HG02970 (cell line): ENCODE measurements around the gene RAET1L.
"Not testable (repeated sequence)": the region's sequence is repeated elsewhere in the genome, so short reads cannot be mapped to it uniquely, and the experiment has no call there.

ENCODE experiments used
- ATAC-seq: cut with Tn5 transposase; IDR thresholded peaks from one replicate; pipeline ENCODE4 v1.9.1; 2021; ENCODE audit warnings: mild to moderate bottlenecking, moderate library complexity, moderate number of reproducible peaks; ENCODE audit not compliant: unreplicated experiment, low FRiP score

Gene RAET1L

GRCh38 chr6:150025201-150025917, at the start of gene RAET1L:
TSS of gene RAET1L (minus strand) at chr6:150025532. CDS start at chr6:150025471, 61 bp downstream.
- ATAC-seq, result no peak

DNA sequence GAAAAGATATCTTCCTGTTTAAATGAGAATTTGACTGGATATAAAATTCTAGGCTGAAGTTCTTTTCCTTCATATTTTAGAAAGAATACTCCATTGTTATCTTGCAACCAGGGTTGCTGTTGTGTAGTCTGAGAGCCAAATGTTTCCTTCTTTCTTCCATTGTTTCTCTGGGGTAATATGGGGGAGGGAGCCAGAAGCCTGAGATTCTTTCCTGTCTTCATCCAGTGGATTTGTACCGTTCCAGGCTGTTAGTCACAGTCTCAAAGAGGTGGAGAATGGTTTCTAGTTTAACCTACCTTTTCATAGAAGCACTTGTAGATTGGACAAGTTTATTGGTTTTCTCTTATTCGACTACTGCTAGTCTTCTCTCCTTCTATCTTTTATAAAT, 49.7 kb upstream of the RAET1L start:
- ATAC-seq, result no peak

DNA sequence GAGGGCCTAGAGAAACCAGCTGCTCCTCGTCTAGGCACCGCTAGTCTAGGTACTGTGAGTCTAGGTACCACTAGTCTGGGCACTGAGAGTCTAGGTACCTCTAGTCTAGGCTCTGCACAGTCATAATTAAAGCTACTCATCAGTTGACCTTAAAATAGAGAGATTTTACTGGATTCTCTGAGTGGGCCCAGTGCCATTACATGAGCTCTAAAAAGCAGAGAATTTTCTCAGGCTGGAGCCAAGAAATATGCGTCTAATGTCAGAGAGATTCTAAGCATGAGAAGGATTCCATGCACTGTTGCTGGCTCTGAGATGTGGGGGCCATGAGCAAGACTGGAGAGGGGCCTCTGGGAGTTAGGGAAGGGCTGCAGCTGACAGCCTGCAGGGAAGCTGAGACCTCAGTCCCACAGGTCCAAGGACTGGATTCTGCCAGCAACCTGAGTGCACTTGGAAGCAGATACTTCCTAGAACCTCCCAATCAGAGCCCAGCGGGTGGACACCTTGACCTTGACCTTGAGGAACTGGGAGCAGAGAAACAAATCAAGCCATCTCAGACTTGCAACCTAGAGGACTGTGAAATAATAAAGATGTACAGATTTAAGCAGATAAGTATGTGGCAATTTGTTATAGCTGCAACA, 49.2 kb upstream of the RAET1L start:
- ATAC-seq, result not testable (repeated sequence)

- no peak for ATAC-seq
Measured at GRCh38 chr6:150072201-150072600, 46.9 kb upstream of the RAET1L start.

DNA sequence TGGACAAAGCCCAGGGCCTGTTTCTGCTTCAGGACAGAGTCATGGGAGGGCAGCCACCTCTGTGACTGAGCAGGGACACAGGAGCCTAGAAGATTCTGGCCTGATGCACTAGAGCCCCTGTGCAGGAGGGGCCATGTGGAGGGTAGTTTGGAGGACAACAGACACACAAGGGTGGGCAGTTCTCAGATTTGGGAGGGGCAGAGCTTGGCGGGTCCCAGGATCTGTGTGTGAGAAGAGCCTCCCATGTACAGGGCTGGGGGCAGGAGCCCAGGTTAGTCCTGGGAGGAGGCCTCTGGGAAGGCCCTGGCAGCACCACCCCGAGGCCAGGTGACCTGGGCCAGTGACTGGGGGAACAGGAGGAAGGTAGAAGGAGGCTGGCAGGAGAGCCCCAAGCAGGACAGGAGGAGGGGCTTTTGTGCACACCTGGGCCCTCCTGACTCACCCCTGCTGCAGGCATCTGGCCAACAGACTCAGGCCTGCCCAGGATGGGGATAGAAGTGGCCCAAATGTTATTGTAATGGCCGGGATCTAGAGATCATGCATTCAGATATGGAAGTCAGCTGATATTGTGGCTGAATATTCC, 45.0 kb upstream of the RAET1L start:
- no peak for ATAC-seq

- no peak for ATAC-seq
Measured at GRCh38 chr6:150069706-150070105, 44.4 kb upstream of the RAET1L start.

GRCh38 chr6:150068720-150069648, 43.7 kb upstream of the RAET1L start, which contains the start of gene ULBP3:
TSS of gene ULBP3 (minus strand) at chr6:150069121. CDS start at chr6:150069066, 55 bp downstream.
- no peak for ATAC-seq

- no peak for ATAC-seq
Measured at GRCh38 chr6:150068151-150068550, 42.8 kb upstream of the RAET1L start.

DNA sequence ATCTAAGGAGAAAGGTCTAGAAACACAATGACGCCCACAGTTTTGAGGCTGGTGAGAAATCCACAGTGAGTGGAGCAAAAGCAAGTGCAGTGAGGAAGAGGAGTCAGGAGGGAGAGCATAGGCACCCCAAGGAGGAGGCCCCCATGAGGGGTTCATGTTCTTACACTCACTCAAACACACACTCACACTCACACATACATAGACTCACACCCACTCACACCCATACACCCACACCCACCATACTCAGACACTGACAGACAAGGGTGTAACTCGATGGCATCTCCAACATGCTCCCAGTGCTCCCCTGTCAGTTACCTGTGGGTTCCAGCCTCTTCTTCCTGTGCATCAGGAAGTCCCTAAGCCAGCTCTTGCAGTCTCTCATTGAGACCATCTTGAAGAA, 39.8 kb upstream of the RAET1L start:
- ATAC-seq, result no peak

DNA sequence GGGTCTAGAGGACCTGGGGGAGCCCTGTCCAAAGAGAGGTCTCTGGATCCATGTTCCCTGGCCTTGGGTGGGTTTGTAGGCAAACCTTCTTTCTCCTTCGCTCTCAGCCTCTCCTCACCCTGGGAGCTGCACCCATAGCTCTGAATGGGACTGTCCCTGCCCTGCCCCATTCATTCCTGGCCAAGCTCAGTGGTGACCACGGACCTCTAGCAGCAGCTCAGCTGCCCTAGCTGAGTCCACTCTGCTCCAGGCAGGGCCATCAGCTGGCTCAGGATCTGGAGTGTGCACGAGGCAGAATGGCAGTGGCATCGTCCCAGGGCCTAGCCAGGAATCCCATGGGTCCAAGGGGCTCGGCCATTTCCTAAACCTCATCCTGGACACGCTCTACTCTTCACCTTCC, 38.3 kb upstream of the RAET1L start:
- no peak for ATAC-seq

DNA sequence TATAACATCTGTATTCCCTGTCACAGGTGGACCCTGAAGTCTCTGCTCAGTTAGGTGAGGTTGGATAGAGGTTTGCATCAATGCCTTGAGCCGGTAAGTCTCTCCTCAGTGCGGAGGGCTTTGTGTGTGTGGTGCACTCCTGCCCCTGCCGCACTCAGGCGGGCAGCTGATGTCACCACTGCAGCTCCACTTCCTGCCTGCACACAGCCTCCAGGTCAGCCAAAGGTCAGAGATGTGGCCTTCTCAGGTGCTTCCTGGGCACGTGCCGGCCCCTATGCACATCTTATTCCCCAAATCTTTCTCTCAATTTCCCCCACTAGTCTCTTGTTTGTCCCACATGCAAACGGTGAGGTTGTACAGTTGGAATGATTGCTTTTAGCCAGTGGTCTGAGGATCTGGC, 34.6 kb upstream of the RAET1L start:
- not testable (repeated sequence) for ATAC-seq

GRCh38 chr6:150058986-150059385, 33.7 kb upstream of the RAET1L start:
- no peak for ATAC-seq

DNA sequence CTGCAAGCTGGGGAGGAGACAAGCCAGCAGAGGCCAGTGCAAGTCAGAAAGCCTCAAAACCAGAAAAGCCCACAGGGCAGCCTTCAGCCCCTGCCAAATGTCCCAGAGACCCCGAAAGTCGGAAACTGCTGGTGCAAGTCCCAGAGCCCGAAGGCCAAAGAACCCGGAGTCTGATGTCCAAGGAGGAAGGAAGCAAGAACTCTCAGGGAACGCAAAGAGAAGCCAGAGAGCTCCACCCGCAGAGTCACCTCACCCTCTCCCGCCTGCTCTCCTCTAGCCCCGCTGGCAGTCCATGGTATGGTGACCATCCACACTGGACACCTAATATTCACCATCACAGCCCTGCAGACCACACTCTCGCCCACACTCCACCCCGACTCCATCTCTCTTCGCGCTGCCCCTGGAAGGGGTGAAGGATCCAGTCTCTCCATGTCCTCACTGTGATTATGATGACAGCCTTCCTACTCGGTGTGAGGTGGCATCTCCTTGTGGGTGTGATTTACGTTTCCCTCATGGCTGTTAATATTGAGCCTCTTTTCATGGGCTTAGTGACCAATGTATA, 33.0 kb upstream of the RAET1L start:
- no peak for ATAC-seq

- ATAC-seq, result no peak
Measured at GRCh38 chr6:150057501-150057951, 32.2 kb upstream of the RAET1L start.

DNA sequence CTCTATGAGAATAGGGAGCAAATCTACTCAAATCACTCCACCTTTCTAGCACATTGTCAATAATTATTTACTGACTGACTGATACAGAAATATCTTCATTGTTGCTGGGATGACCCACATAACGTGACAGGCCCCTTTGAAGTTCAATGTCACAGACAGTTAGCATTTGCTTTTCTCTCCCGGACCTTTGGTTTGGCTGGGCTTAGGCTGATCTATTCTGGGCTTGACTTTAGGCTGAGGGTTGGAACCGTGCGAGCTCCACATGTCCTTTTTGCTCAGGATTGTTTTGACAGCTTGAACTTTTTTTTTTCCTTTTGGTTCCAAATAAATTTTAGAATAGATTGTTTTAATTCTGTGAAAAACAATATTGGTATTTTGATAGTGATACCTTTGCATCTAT, 31.6 kb upstream of the RAET1L start:
- no peak for ATAC-seq

DNA sequence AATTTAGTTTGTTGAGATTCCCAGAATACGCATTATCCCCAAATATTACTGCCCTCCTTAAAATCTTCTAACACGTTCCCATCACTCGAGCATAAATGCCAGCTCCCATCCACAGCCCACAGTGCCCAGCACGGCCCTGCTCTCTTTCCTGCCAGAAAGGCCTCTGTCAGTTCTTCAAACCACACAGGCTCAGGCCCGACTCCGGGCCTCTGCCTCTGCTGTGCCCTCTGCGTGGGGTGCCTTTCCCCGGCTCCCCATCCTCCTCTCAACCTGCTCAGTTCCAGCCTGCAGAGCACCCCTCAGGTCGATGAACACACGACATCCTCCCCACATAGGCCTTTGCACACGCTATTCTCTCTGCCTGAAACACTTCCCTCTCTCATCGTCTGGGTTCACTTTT, 30.8 kb upstream of the RAET1L start:
- no peak for ATAC-seq

- no peak for ATAC-seq
Measured at GRCh38 chr6:150055131-150055530, 29.8 kb upstream of the RAET1L start.

- no peak for ATAC-seq
Measured at GRCh38 chr6:150053450-150053849, 28.1 kb upstream of the RAET1L start.

DNA sequence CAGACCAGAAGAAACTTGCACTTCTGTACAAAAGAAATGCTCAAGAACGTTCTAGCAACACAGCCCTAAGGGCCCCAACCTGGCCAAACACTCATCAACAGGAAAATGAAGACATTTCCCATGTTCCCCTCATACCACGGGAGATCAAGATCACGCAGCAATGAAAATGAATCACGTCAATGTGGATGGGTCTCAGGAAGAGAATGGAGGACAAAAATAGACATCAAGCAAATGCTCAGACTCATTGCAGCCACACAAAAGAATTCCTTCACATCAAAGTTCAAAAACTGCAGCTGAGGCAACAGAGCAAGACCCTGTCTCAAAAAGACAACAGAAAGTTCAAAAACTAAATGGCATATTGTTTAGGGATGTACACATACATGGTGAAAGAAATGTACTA, 25.5 kb upstream of the RAET1L start:
- ATAC-seq, result no peak

- ATAC-seq, result no peak
Measured at GRCh38 chr6:150048099-150048498, 22.8 kb upstream of the RAET1L start.
